ENCODE data around the gene GNG4. TPM values are rescaled to one million over a fixed set of nuclear protein-coding genes. Genes with fewer than 3 reads are reported as not detected.

The GNG4 gene
- total and polyA plus RNA-seq, 2 of the 4 experiments (the other 2 are of a cell fraction) = 0.18 to 0.29 TPM

GRCh38 chr1:235625831-235626230, 23.8 kb downstream of the GNG4 start:
- no peak overlapping the region for H3K4me3 ChIP-seq (ENCODE audit: insufficient read depth, low read depth, low read length)
- dilution Hi-C loops (cut with HindIII; ENCODE audit: low sequenced_read_pairs, unreplicated experiment) (no loop called here), intact Hi-C loops (cut with micrococcal nuclease) (no loop called here), in situ Hi-C loops (cut with MboI; ENCODE audit: low sequenced_read_pairs) (no loop called here)
- H3K18ac ChIP-seq (ENCODE audit: low read depth, low read length) = no peak overlapping the region
- H3K4ac ChIP-seq (ENCODE audit: low read depth, low read length) = no peak overlapping the region
- H3K56ac ChIP-seq (ENCODE audit: extremely low read depth, insufficient read depth, low read length) = no peak overlapping the region
- no peaks in the 10 kb centered on the region for H3K9me1 ChIP-seq (ENCODE audit: insufficient read depth, low read length)
- TF ChIP-seq MAFK (IDR thresholded peaks at IDR 0.05; ENCODE audit: low read depth, low read length) (no peak), RCOR1 (IDR thresholded peaks at IDR 0.05; ENCODE audit: insufficient replicate concordance, low read length) (no peak), ELK1 (IDR thresholded peaks at IDR 0.05; ENCODE audit: borderline replicate concordance, low read depth, low read length) (no peak), MXI1 (IDR thresholded peaks at IDR 0.05; ENCODE audit: borderline replicate concordance, low read depth, low read length) (no peak), CEBPB (IDR thresholded peaks at IDR 0.05; ENCODE audit: low read depth, low read length) (no peak), BHLHE40 (IDR thresholded peaks at IDR 0.05; ENCODE audit: low read depth, low read length) (no peak)
- H3K9me3 ChIP-seq (ENCODE audit: control insufficient read depth, insufficient read depth, low read length) = no peaks in the 10 kb centered on the region
- POLR2A ChIA-PET (ENCODE audit: unreplicated experiment) = no interaction called here
- H2AK9ac ChIP-seq (replicated peaks; ENCODE audit: low read depth, low read length, poor library complexity) = no peak overlapping the region
- H3K23ac ChIP-seq (ENCODE audit: low read depth, low read length) = no peak overlapping the region
- H3K9ac ChIP-seq (ENCODE audit: low read depth, low read length) = no peak overlapping the region
- H3K27ac ChIP-seq (ENCODE audit: insufficient read depth, low read length) = no peak overlapping the region
- H2BK20ac ChIP-seq (ENCODE audit: low read depth, low read length) = no peak overlapping the region
- no peaks in the 10 kb centered on the region for H3K36me3 ChIP-seq (ENCODE audit: control insufficient read depth, insufficient read depth, low read length)
- peaks cover 11% of the 10 kb centered on the region for H3K27me3 ChIP-seq (ENCODE audit: control insufficient read depth, insufficient read depth, low read length)
- H3K79me1 ChIP-seq (ENCODE audit: low read depth in 1 of 2, low read length in 2 of 2) = no peaks in the 10 kb centered on the region
- no CpG with 5 or more reads among the region's 4 CpGs for WGBS, 2 experiments (ENCODE audit: extremely low coverage in 2 of 2, insufficient read length in 1 of 2)
- no peak overlapping the region for H4K5ac ChIP-seq (ENCODE audit: low read depth, low read length)
- no peak overlapping the region for H3K14ac ChIP-seq (replicated peaks; ENCODE audit: low read depth, low read length)
- BruUV-seq (replicated peaks) = no TSS peak
- CTCF ChIA-PET = no interaction called here
- ATAC-seq (ENCODE audit: low read depth) (no peak), DNase-seq (no peak)
- H4K20me1 ChIP-seq (ENCODE audit: insufficient read depth, low read length) = no peaks in the 10 kb centered on the region
- H2BK15ac ChIP-seq (ENCODE audit: low read depth, low read length) = no peak overlapping the region
- H3K4me1 ChIP-seq (ENCODE audit: control insufficient read depth, insufficient read depth, low read length) = no peaks in the 10 kb centered on the region
- no peak overlapping the region for H2AFZ ChIP-seq (replicated peaks; ENCODE audit: low read length, poor library complexity)
- no peak overlapping the region for H4K91ac ChIP-seq (ENCODE audit: insufficient read depth, low read depth, low read length)
- H2AK5ac ChIP-seq (ENCODE audit: low read depth, low read length) = no peak overlapping the region
- H3K4me2 ChIP-seq (ENCODE audit: low read depth, low read length) = no peak overlapping the region
- H2BK120ac ChIP-seq (ENCODE audit: low read depth, low read length) = no peak overlapping the region
- no peak overlapping the region for H2BK5ac ChIP-seq (ENCODE audit: low read depth, low read length, poor library complexity, severe bottlenecking)
- no peak overlapping the region for H4K8ac ChIP-seq (ENCODE audit: low read depth in 2 of 2, low read length in 2 of 2)
